Middle frontal gyrus (tissue), 1 donor: ENCODE data around the gene SYNGR2.

ENCODE experiments used
- DNase-seq: peaks from one replicate; pipeline ENCODE4 v3.0.0-alpha.2; 2015; ENCODE audit warnings: low spot score; ENCODE audit errors: extremely low spot score

The SYNGR2 gene

GRCh38 chr17:78197147-78197832 is 28.9 kb downstream of the SYNGR2 start:
- DNase-seq: no peak

GRCh38 chr17:78200451-78200850 is 32.1 kb downstream of the SYNGR2 start:
- DNase-seq: no peak

- no peak for DNase-seq
Observed at GRCh38 chr17:78202666-78203065, 34.3 kb downstream of the SYNGR2 start.

- DNase-seq: no peak
Observed at GRCh38 chr17:78204387-78205123, 36.2 kb downstream of the SYNGR2 start.

- no peak for DNase-seq
Observed at GRCh38 chr17:78205124-78205775, 36.9 kb downstream of the SYNGR2 start.

GRCh38 chr17:78206298-78206697 is 37.9 kb downstream of the SYNGR2 start:
- no peak for DNase-seq

- no peak for DNase-seq
Observed at GRCh38 chr17:78208486-78208885, 40.1 kb downstream of the SYNGR2 start.

GRCh38 chr17:78210111-78210510 is 41.7 kb downstream of the SYNGR2 start:
- no peak for DNase-seq

- no peak for DNase-seq
Observed at GRCh38 chr17:78211032-78211431, 42.7 kb downstream of the SYNGR2 start.

- DNase-seq: peak; percentile 71
Observed at GRCh38 chr17:78214016-78214705, 45.8 kb downstream of the SYNGR2 start, which contains the start of gene BIRC5. TSS of gene BIRC5 (plus strand) at chr17:78214253. CDS start at chr17:78214317, 64 bp downstream.

GRCh38 chr17:78214706-78215061 is 46.3 kb downstream of the SYNGR2 start:
- no peak for DNase-seq

GRCh38 chr17:78219396-78220150 is 51.2 kb downstream of the SYNGR2 start:
- DNase-seq: no peak
